CD4-positive, alpha-beta T cell treated with Interleukin-1 beta for 1 hour (primary cell): Measurements from ENCODE around the gene NDST3.

ENCODE experiments used
- DNase-seq, 2 donors: peaks; one replicate each; pipeline ENCODE4 v3.0.0-alpha.2; 2020 to 2022

Gene NDST3

GRCh38 chr4:118081434-118081833 lies 47.1 kb downstream of the NDST3 start:
- no peak for DNase-seq

GRCh38 chr4:118082182-118082581 lies 47.9 kb downstream of the NDST3 start:
- DNase-seq = no peak

DNA sequence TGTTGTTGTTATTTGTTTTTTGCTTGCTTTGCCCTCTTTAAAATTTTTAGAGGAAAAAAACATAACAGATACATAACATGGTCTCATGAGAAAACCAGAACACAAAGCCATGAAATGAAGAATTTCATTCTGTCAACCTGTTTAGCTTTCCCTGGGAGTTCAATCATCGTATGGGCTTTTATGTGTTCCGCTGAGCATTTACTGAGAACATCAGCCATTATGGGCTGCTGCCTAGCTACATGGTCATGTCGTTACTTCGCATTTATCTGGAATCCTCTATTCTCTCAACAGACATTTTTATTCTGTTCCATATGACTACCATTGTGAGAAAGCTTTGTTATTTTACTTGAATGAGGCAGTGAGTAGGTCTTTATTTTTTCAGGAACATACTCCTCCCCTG lies 51.4 kb downstream of the NDST3 start:
- DNase-seq = no peak

DNA sequence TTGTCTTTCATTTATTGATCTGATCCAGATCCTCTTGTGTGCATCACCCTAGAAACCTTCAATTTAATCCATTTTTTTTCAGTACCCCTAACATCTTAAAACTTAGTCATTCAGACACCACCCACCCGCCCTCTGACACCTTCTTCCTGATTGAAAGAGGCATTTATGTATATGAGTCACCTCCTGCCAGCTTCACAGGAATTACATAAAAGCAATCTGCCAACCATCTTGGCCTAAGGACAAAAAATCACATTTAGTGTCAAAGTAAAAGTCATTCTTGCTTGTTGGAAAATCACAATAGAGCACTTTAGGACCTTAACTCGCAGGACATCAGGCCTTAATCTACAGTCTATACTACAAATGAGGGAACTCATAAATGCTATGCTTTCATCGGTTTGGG lies 52.1 kb downstream of the NDST3 start:
- no peak for DNase-seq

DNA sequence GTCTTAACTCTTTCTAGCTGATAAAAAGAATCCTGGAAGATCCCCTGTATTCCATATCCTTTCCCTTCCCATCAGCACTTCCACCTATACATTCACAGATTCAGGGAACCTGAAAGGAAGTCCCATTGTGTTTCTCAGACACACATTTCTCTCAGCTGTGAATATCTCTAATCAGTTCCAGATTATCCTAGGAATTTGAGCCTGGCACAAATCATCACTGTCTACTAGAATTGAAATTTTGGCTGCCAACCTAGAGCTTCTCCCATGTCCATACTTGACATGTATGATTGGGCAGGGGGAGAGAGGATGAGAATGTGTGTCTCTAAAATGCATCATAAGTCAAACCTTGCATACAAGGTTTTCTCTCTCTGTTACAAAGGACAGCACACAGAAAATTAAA lies 53.1 kb downstream of the NDST3 start:
- DNase-seq = no peak

GRCh38 chr4:118099106-118099505 lies 64.8 kb downstream of the NDST3 start:
- DNase-seq = no peak

DNA sequence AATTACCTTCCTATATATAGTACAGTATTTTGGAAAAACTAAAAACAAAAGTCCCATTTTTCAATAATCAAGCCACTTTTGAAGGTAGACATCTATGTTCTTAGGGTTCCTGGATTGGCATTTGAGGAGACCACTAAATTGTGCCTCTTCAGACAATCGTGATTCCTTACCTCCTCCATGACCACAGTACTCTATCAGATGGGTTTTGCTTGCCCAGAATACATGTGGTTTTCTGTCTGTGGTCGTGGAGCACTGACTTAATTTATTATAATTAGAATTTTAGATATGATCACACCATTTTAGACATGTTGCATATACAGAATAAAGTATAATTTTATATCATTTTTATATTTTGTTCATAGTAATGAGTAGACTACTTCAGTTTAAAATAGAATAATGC lies 67.9 kb downstream of the NDST3 start:
- DNase-seq = no peak

GRCh38 chr4:118112117-118113046 lies 78.1 kb downstream of the NDST3 start:
- no peak for DNase-seq

DNA sequence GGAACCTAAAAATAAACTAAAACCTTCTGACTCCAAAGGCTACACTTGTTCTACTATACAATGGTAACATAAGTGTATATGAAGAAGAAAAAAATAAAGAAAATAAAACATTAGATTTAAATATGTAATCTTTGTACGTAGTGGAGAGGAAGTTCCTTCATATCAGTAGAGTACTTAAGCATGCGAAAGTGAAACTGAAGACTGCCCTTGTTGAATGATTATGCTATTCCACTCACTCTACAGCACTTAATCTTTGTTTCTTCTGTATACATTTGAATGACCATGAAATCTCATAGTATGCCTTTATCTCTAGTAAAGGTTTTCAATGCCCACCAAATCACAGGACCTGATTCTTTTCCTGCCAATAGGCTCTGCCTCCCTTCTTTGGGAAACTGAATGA lies 78.9 kb downstream of the NDST3 start:
- DNase-seq = no peak

DNA sequence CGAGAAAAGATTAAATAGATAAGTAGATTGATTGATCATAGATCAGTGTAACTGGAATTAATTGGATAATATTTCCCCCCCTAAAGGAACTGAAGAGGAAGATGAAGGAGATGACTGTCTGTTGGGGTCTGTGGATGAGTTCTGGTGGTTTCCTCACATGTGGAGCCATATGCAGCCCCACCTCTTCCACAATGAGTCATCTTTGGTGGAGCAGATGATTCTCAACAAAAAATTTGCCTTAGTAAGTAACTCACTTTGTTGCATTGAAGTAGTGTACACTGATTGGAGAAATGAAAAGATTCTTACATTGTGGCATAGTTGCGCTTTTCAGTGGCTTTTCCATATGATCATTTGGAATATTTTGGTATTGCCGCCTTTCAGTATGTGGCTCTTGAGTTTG lies 80.4 kb downstream of the NDST3 start:
- no peak for DNase-seq

DNA sequence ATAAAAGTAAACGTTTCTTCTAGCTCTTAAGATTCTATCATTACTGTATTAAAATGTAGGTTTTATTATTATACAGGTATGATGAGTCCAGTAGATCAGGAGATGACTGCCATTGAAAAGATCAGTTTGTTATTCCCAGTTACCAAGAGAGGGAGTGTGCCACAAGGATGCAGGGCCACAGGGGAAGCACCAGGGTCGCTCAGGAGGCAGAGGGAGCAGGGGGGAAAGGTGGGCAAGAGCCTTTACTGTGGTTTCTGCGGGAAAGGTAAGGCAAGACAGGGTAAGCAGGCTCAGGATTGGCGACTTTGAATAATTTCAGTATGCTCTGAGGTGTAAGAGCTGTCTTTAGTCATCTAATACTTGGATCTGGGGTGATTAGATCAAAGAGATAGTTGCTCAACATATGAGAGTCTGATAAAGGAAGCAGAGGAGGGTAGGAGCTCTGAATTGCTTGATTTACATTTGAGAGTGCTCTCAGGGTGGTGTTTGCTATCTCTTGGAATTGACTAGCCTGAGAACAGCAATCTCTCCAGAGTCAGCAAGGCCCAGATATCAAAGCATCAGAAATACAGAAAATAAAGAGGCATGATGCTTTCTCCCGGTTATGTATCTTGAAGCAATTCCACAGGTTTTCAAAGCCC lies 86.0 kb downstream of the NDST3 start:
- no peak for DNase-seq

- DNase-seq = no peak
Observed at GRCh38 chr4:118124997-118125396, 90.7 kb downstream of the NDST3 start.

GRCh38 chr4:118139241-118139640 lies 105.0 kb downstream of the NDST3 start:
- DNase-seq = no peak

DNA sequence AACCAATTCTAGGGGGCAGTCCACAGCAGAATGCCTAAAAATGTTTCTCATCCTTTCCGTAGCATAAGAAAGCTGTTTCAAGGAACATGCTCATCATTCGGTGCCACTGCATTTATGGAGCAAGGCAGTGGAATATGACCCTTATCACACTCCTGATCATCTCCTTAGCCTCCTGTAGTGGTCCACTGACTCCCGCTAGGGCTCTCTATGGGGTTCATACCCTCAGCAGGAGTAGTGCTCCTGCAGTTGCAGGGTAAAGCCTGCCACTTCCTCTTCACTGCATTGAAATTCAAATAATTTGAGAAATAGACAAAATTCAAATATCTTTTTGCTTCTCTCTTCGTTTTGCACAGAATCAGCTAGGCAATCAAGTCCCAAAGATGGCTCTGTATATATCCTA lies 107.0 kb downstream of the NDST3 start:
- no peak for DNase-seq

DNA sequence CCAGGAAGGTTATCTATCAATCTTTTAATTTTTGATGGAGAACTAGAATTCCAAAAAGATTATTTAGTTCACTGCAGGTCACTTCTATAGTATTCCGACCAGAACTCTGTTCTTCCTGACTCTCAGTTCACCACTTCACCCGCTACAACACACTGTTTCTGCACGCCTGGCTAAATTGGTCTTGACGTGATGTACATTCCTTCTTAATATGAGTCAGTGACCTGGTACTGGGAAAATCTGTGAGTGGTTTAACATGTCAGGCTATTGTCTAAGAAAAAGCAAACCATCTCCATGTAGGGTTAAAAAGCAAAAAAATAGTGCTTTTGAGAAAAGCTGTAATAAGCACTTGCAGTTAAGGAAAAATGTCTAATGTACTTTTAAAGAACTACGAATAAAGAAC lies 120.4 kb downstream of the NDST3 start:
- DNase-seq = no peak

- DNase-seq = no peak
Observed at GRCh38 chr4:118155516-118155915, 121.2 kb downstream of the NDST3 start.

DNA sequence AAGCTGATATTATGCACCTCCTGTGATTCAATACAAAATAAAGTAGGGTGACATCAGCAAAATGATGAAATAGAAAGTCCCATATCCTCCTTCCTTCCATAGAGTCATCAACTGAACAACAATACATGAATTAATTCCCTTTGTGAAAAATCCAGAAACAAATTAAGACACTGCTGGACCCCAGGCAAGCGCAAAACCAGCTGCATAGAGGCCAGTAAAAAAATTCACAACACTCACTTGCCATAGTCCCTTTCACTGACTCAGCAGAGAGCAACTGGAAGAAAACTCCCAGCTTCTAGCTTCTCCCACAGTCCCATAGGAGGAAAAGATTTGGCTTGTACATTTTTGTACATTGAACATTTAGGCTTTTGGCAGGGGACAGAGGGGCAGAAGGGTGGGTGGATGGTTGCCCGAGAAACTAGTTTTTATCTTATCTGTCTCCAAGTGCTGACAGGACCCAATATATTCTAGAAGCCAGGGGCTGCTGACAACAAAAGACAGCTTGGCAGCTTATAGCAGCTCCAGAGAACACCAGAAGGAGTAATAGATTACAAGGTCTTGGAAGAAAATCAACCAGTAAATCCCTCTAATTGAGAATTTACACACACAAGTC lies 124.6 kb downstream of the NDST3 start:
- no peak for DNase-seq

- no peak for DNase-seq
Observed at GRCh38 chr4:118167306-118167705, 133.0 kb downstream of the NDST3 start.

- no peak for DNase-seq
Observed at GRCh38 chr4:118171381-118171780, 137.1 kb downstream of the NDST3 start.

DNA sequence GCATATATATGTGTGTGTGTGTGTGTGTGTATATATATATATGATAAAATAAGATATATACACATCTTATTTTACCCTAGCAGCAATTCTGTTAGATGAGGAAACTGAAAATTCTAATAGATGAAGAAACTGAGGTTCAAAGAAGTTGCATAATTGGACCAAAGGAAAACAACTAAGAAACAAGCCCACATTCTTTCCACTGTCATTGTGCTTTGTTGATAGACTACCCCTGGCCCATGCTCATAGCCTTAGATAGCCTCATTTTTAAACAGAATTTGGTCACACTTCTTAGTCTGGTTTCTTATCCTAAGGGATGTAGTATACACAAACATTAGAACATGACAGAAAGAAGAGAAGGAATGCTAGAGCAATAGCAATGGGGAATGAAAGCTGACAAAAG lies 138.8 kb downstream of the NDST3 start:
- no peak for DNase-seq

DNA sequence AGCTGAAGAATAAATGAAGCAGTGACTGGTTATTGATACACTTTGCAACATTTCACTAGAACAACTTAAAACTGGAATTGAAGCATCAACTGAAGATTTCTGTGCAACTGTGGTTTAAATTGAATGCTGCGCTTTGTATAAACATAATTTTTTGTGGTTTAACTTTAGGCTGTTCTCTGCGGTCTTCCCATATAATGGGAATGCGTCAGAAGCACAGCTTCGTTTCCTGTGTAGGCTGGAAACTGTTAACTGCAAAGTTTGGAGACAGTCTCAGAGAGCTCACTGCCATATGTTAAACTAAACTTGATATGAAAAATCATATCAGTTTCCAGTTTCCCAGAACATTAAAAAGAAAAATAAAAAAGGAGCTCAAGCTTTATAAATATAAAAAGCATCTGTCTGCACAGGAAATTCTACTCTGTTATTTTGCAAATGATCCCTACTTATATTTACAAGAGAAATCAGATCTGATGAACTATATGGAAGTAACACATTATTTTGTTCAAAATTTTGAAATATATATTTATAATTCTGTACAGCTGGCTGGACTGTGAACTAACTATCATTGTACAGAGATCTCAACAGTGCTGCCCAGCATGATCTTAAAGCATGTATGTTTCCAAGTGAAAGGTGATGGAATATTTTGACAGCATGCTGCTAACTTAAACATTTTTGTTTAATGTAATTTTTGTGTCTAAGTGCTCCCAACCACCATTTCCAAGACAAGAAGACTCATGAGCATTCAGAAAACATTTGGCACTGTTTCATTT lies 139.9 kb downstream of the NDST3 start:
- no peak for DNase-seq

- no peak for DNase-seq
Observed at GRCh38 chr4:118175506-118175905, 141.2 kb downstream of the NDST3 start.

DNA sequence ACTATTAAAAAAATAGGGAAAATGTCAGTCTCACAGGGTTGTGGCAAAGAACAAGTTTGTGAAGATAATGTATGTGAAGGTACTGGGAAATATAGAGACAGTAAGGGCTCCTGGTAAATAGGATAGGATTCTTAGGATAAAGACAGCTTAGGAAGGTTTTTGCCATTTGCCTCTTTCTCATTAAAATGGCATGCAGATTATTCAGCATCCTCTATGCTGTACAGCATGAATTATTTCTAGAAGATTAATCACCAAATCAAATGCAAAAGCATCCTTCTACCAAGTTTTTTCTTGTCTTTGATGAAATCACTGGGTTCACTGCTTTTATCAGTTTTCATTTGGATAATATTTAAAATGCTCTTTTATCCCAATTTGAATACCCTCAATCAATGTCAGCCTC lies 142.8 kb downstream of the NDST3 start:
- DNase-seq = no peak
